WTC11 (cell line): ENCODE measurements around the gene IQCB1. TPM values are rescaled to one million over a fixed set of nuclear protein-coding genes. Genes with fewer than 3 reads are reported as not detected.

Source experiments
- ATAC-seq: fragments of 200-7000 bp; cut with Tn5 transposase; 2 replicates; pipeline ENCODE4 v1.10.0; 2021; ENCODE audit warnings: mild to moderate bottlenecking, moderate library complexity
- CTCF ChIA-PET: fragments of 300-600 bp; sonication (Branson Sonifier 250); formaldehyde crosslinking; loops from one replicate; lab custom pipeline; 2021; ENCODE audit warnings: antibody characterized with exemption; lab: Charles Lee
- POLR2A ChIA-PET: fragments of 350-600 bp; sonication (Branson Sonifier 250); formaldehyde crosslinking; loops from one replicate; lab custom pipeline; 2021; ENCODE audit warnings: antibody characterized with exemption; lab: Charles Lee
- DNase-seq: peaks from one replicate; pipeline ENCODE4 v3.0.0; 2021; ENCODE audit warnings: low spot score
- H3K27ac Mint-ChIP-seq: 2 replicates; pipeline ENCODE4 v1.8.0; 2021; ENCODE audit warnings: mixed read lengths
- H3K27me3 Mint-ChIP-seq: 2 replicates; pipeline ENCODE4 v1.8.0; 2021; ENCODE audit warnings: low read depth, mild to moderate bottlenecking, moderate library complexity, mixed read lengths
- H3K36me3 Mint-ChIP-seq: 2 replicates; pipeline ENCODE4 v1.8.0; 2021; ENCODE audit warnings: mixed read lengths
- H3K4me1 Mint-ChIP-seq: 2 replicates; pipeline ENCODE4 v1.8.0; 2022; ENCODE audit warnings: mixed read lengths
- H3K4me3 Mint-ChIP-seq: 2 replicates; pipeline ENCODE4 v1.8.0; 2021; ENCODE audit warnings: mild to moderate bottlenecking, moderate library complexity, mixed read lengths
- H3K9me3 Mint-ChIP-seq: 2 replicates; pipeline ENCODE4 v1.8.0; 2021; ENCODE audit warnings: mixed read lengths
- ARID4B ChIP-seq: sonication (generic); formaldehyde crosslinking; IDR thresholded peaks from 2 replicates; pipeline ENCODE4 v1.8.0; 2023; ENCODE audit warnings: missing genetic modification reagents, mild to moderate bottlenecking, borderline replicate concordance
- ATF3 ChIP-seq: sonication (generic); formaldehyde crosslinking; conservative IDR thresholded peaks from 2 replicates; pipeline ENCODE4 v1.8.1; 2022; ENCODE audit warnings: mild to moderate bottlenecking, missing genetic modification reagents
- CDX4 ChIP-seq: fragments of 250-450 bp; sonication (Bioruptor Pico); IDR thresholded peaks from 2 replicates; pipeline ENCODE4 v1.9.0; 2021; ENCODE audit warnings: moderate library complexity, mild to moderate bottlenecking, inconsistent platforms, borderline replicate concordance
- CREB1 ChIP-seq: sonication (generic); formaldehyde crosslinking; IDR thresholded peaks from 2 replicates; pipeline ENCODE4 v1.8.0; 2023; ENCODE audit warnings: mild to moderate bottlenecking, missing genetic modification reagents
- FOXK1 ChIP-seq: sonication (generic); formaldehyde crosslinking; IDR thresholded peaks from 2 replicates; pipeline ENCODE4 v1.8.0; 2022; ENCODE audit warnings: mild to moderate bottlenecking, moderate library complexity, missing genetic modification reagents
- GRHL2 ChIP-seq: fragments of 250-450 bp; sonication (Bioruptor Pico); IDR thresholded peaks from 2 replicates; pipeline ENCODE4 v1.8.0; 2022; ENCODE audit warnings: mild to moderate bottlenecking, moderate library complexity; ENCODE audit not compliant: insufficient replicate concordance, severe bottlenecking
- NR3C1 ChIP-seq: sonication (generic); formaldehyde crosslinking; conservative IDR thresholded peaks from 2 replicates; pipeline ENCODE4 v1.8.1; 2023; ENCODE audit warnings: low read depth, mild to moderate bottlenecking, missing genetic modification reagents
- PRRX2 ChIP-seq: fragments of 250-450 bp; sonication (Bioruptor Pico); IDR thresholded peaks from 2 replicates; pipeline ENCODE4 v1.8.0; 2021; ENCODE audit warnings: mild to moderate bottlenecking
- TEAD4 ChIP-seq: sonication (generic); formaldehyde crosslinking; IDR thresholded peaks from 2 replicates; pipeline ENCODE4 v1.8.0; 2022; ENCODE audit warnings: mild to moderate bottlenecking, missing genetic modification reagents
- ZBTB43 ChIP-seq: sonication (generic); formaldehyde crosslinking; IDR thresholded peaks from 2 replicates; pipeline ENCODE4 v1.8.1; 2023; ENCODE audit warnings: mild to moderate bottlenecking, missing genetic modification reagents
- ZNF423 ChIP-seq: fragments of 250-450 bp; sonication (Bioruptor Pico); IDR thresholded peaks from 2 replicates; pipeline ENCODE4 v2.1.2; 2022; ENCODE audit warnings: mild to moderate bottlenecking, moderate library complexity
- ZSCAN18 ChIP-seq: fragments of 250-450 bp; sonication (Bioruptor Pico); IDR thresholded peaks from 2 replicates; pipeline ENCODE4 v2.1.2; 2022; ENCODE audit warnings: mild to moderate bottlenecking, moderate library complexity
- total RNA-seq: library from RNA; stranded (reverse); gene quantifications from 3 replicates; pipeline ENCODE4 v1.2.3, GENCODE V29; 2021
- TF ChIP-seq, protein P1 (sequence below): fragments of 250-450 bp; sonication (Bioruptor Pico); IDR thresholded peaks from 2 replicates; pipeline ENCODE4 v1.9.0; 2021; ENCODE audit warnings: mild to moderate bottlenecking
- TF ChIP-seq, protein P2 (sequence below): sonication (generic); formaldehyde crosslinking; IDR thresholded peaks from 2 replicates; pipeline ENCODE4 v1.8.1; 2023; ENCODE audit warnings: mild to moderate bottlenecking, missing genetic modification reagents, borderline replicate concordance
- TF ChIP-seq, protein P3 (sequence below): sonication (generic); formaldehyde crosslinking; IDR thresholded peaks from 2 replicates; pipeline ENCODE4 v1.8.1; 2023; ENCODE audit warnings: mild to moderate bottlenecking, missing genetic modification reagents, moderate library complexity
- TF ChIP-seq, protein P4 (sequence below): sonication (generic); formaldehyde crosslinking; conservative IDR thresholded peaks from 2 replicates; pipeline ENCODE4 v1.8.1; 2023; ENCODE audit warnings: mild to moderate bottlenecking, low read depth, missing genetic modification reagents, moderate library complexity

The IQCB1 gene
- total RNA-seq, 1 experiment from 2014 or later: 30.2 TPM

- TF ChIP-seq ZSCAN18 (CRISPR knock-in tag): no peak
- TF ChIP-seq ZBTB43 (CRISPR knock-in tag): no peak
- TF ChIP-seq CREB1 (CRISPR knock-in tag): no peak
These were observed 84.8 kb downstream of the IQCB1 start (continued) for GRCh38 chr3:121750087-121750415.

DNA sequence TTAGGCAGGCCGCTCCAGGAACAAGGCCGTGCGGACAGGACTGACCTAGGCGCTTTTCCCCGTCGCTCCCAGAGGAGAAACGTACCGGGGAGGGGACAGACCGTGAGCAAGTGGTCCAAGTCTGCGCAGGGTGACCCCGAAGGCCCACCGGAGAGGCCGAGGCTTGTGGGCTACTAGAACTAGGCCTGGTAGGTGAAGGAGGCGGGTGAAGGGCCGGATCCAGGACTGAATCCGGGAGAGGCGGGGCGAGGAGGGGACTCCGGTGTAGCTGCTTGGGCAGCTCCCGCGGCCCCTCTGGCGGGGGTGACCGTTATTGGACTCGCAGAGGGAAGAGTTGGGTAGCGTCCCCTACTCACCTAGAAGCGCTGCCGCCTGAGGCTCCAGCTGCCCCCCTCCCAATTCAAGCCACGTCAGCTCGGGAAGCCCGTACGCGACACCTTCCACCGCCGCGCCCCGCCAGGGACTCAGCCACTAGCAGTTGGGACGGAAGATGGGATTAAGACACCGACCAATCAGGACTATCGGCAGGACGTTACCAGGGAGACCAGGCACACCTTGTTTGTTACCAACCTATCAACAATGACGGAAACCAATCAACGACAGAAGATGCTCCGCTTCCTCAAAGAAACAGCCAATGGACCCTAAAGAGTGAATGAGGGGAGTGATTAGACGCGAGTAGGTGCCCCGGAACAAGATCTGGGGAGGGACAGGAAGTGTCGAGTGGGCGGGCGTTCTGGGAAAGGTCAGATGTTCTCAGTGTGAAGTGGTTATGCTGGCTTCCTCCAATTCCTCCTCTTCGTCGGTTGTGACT, 85.4 kb downstream of the IQCB1 start, which contains the start of gene GOLGB1:
GOLGB1 (minus strand) TSS at position 466 of the 811 bp plus-strand sequence. CDS start 18,770 bp downstream, outside the sequence.
- CTCF ChIA-PET: interaction anchor here (1.0 to 1.6 kb wide), 2 partner anchors 203 to 246 kb away, joined by 3 to 4 read pairs; no protein-coding TSS in a partner anchor
- TF ChIP-seq ZNF423 (CRISPR knock-in tag) (no peak), CREB1 (CRISPR knock-in tag) (no peak), GRHL2 (CRISPR knock-in tag) (no peak), NR3C1 (CRISPR knock-in tag) (no peak), TEAD4 (0 out of 2 replicates have a peak, but pooled peaks have one; percentile 19), FOXK1 (CRISPR knock-in tag) (peak; percentile 97), ARID4B (CRISPR knock-in tag) (peak; percentile 48; the same call in 1 of the 2 replicates), ATF3 (CRISPR knock-in tag) (no peak), PRRX2 (no peak), CDX4 (CRISPR knock-in tag) (no peak)
- TF ChIP-seq, protein P1, sequence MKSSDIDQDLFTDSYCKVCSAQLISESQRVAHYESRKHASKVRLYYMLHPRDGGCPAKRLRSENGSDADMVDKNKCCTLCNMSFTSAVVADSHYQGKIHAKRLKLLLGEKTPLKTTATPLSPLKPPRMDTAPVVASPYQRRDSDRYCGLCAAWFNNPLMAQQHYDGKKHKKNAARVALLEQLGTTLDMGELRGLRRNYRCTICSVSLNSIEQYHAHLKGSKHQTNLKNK (CRISPR knock-in tag): peak; percentile 63; the same call in 1 of the 2 replicates
- TF ChIP-seq, protein P2, sequence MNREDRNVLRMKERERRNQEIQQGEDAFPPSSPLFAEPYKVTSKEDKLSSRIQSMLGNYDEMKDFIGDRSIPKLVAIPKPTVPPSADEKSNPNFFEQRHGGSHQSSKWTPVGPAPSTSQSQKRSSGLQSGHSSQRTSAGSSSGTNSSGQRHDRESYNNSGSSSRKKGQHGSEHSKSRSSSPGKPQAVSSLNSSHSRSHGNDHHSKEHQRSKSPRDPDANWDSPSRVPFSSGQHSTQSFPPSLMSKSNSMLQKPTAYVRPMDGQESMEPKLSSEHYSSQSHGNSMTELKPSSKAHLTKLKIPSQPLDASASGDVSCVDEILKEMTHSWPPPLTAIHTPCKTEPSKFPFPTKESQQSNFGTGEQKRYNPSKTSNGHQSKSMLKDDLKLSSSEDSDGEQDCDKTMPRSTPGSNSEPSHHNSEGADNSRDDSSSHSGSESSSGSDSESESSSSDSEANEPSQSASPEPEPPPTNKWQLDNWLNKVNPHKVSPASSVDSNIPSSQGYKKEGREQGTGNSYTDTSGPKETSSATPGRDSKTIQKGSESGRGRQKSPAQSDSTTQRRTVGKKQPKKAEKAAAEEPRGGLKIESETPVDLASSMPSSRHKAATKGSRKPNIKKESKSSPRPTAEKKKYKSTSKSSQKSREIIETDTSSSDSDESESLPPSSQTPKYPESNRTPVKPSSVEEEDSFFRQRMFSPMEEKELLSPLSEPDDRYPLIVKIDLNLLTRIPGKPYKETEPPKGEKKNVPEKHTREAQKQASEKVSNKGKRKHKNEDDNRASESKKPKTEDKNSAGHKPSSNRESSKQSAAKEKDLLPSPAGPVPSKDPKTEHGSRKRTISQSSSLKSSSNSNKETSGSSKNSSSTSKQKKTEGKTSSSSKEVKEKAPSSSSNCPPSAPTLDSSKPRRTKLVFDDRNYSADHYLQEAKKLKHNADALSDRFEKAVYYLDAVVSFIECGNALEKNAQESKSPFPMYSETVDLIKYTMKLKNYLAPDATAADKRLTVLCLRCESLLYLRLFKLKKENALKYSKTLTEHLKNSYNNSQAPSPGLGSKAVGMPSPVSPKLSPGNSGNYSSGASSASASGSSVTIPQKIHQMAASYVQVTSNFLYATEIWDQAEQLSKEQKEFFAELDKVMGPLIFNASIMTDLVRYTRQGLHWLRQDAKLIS (CRISPR knock-in tag): no peak
- TF ChIP-seq, protein P3, sequence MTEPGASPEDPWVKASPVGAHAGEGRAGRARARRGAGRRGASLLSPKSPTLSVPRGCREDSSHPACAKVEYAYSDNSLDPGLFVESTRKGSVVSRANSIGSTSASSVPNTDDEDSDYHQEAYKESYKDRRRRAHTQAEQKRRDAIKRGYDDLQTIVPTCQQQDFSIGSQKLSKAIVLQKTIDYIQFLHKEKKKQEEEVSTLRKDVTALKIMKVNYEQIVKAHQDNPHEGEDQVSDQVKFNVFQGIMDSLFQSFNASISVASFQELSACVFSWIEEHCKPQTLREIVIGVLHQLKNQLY (CRISPR knock-in tag): no peak
- TF ChIP-seq, protein P4, sequence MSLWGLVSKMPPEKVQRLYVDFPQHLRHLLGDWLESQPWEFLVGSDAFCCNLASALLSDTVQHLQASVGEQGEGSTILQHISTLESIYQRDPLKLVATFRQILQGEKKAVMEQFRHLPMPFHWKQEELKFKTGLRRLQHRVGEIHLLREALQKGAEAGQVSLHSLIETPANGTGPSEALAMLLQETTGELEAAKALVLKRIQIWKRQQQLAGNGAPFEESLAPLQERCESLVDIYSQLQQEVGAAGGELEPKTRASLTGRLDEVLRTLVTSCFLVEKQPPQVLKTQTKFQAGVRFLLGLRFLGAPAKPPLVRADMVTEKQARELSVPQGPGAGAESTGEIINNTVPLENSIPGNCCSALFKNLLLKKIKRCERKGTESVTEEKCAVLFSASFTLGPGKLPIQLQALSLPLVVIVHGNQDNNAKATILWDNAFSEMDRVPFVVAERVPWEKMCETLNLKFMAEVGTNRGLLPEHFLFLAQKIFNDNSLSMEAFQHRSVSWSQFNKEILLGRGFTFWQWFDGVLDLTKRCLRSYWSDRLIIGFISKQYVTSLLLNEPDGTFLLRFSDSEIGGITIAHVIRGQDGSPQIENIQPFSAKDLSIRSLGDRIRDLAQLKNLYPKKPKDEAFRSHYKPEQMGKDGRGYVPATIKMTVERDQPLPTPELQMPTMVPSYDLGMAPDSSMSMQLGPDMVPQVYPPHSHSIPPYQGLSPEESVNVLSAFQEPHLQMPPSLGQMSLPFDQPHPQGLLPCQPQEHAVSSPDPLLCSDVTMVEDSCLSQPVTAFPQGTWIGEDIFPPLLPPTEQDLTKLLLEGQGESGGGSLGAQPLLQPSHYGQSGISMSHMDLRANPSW: no peak

More for the DNA sequence above, 85.4 kb downstream of the IQCB1 start, which contains the start of gene GOLGB1:
- no peaks in the 10 kb centered on the region for H3K9me3 Mint-ChIP-seq
- ATAC-seq: peak; percentile 94
- DNase-seq: peak; percentile 90
- H3K4me3 Mint-ChIP-seq: no peak within 1 kb of the TSS
- POLR2A ChIA-PET: interaction anchor here (0.5 to 1.7 kb wide), 5 partner anchors 145 to 1279 kb away, joined by 3 to 4 read pairs (median 3); partner anchors contain the start of genes CD86, FBXO40 and SLC15A2
- peaks cover 4% of the 10 kb centered on the region for H3K4me1 Mint-ChIP-seq
- no peaks in the 10 kb centered on the region for H3K27me3 Mint-ChIP-seq
- H3K36me3 Mint-ChIP-seq: no peaks in the 10 kb centered on the region
- H3K27ac Mint-ChIP-seq: no peak within 1 kb of the TSS; the same call in 1 of the 2 replicates
